SW 1271 (cell line): ENCODE data around the gene ATP1A3.
A peak's percentile ranks its signal among the peaks of the same experiment; 100 is the strongest.
"Not testable (repeated sequence)": the region's sequence is repeated elsewhere in the genome, so short reads cannot be mapped to it uniquely, and the experiment has no call there.

Experiments used
- DNase-seq, 2 experiments: peaks; one replicate each; lab custom pipeline; 2025; lab: John Stamatoyannopoulos, UW

The ATP1A3 gene

DNA sequence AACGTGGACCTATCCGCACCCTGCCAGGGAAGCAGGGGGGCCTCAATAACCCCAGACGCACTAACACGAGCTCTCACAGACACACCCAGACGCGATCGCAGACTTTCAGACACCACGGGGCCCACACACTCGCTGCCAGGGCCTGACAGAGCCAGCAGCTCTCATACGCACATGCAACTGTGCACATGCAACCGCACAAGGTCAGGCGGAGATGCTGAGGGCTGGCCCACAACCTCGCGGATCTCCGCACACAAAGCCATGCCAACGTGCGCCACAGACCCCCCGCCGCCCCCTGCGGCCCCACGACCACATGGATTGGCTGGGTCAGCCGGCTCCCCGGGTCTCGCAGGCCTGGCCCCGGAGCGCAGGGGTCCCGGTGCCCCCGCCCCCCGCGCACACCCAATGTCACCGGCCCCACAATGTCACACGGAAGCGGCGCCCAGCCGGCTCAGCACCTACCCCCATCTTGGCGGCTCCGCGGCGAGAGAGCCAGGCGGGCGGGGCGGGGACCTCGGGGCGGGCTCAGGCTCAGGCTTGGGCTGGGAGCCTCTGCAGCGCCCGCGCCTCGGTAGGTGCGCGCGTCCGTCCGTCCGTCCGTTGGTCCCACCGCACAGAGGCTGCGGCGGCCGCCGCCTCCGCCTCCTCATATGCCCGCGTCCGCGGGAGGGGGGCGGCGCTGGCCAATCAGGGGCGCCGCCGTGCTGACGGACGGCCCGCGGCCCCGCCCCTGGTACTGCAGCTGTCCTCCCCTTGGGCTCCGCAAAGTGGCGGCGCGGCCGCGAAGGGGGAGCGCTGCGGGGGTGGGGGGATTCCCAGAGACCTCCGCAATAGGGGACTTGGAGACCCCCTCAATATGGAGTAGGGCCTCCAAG, at the start of gene ATP1A3:
Gene ATP1A3 (minus strand): TSS at position 619 of the 872 bp plus-strand sequence. CDS start 154 bp downstream, at position 465.
- DNase-seq: peak in 1 of 2 experiments; percentile 50

DNA sequence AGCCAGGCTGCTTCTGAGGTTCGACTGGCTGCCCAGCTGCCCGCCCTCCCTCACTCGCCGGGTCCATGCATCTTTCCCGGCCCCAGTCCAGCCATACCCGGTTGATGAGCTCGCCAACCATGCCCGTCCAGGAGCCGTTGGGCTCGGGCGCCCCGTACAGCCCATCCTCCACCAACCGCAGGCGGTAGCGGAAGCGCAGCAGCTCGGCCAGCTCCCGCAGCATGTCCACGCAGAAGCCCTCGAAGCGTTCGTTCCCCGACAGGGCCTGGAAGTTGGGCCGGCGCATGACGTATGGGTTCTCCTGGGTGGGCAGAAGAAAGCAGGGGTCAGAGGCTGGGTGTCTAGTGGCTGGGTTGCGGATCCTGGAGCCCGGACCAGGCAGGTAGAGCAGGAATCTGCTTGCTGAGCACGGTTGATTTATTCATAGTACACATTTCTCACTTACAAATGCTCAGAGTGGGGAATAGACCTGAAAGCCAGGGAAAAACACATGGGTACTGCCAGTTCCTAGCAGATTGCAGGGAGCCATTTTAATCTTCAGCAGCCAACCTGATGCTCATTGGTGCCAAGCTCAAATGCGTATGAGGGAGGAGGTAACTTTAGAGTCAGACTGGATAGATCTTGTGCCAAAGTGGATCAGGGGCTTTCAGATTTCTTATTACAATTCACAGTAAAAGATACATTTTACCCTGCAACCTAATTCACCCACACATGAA, 48.6 kb upstream of the ATP1A3 start:
- DNase-seq: no peak

DNA sequence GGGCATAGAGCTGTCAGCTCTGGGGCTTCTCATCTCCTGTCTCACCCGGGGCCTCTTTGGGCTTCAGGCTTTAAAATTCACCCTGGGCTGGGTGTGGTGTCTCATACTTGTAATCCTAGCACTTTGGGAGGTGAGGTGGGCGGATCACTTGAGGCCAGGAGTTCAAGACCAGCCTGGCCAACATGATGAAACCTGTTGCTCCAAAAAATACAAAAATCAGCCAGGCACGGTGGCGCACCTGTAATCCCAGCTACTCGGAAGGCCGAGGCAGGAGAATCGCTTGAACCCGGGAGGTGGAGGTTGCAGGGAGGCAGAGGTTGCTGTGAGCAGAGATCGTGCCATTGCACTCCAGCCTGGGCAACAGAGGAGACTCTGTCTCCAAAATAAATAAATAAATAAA, 46.5 kb upstream of the ATP1A3 start:
- DNase-seq: not testable (repeated sequence)

DNA sequence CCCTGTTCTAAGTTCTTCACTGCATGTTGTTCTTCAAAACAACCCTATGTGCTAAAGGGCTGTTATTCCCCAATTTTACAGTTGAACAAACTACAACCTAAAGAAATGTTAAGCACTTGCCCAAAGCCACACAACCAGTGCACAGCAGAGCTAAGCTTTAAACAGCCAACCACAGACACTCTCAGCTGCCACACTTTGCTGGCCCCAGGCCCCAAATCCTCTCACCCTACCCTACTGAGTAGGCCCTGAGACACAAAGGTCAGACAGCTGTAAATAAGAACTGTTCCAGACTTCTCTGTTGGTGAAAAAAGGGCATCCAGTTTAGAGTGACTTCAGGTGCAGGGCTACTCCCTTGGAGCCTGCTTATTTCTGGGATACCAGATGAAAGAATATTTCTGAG, 46.0 kb upstream of the ATP1A3 start:
- DNase-seq: no peak

DNA sequence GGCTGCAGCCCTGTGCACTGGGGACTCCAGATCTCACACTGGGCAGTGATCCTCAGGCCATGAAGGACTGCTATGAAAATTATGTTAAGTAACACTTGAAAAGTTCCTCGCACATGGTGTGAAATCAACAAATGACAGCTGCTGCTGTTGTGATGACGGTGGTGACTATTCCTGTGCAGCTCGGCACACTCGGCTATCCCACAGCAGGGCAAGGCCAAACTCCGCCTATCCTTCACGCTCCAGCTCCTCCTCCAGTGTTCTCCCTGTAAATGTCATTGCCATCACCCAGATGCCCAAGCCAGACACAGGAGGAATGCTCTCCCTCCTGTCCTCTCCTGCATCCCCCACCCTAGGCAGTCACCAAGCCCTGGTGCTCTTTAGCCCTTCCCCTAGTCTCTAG, 44.6 kb upstream of the ATP1A3 start:
- DNase-seq: no peak

DNA sequence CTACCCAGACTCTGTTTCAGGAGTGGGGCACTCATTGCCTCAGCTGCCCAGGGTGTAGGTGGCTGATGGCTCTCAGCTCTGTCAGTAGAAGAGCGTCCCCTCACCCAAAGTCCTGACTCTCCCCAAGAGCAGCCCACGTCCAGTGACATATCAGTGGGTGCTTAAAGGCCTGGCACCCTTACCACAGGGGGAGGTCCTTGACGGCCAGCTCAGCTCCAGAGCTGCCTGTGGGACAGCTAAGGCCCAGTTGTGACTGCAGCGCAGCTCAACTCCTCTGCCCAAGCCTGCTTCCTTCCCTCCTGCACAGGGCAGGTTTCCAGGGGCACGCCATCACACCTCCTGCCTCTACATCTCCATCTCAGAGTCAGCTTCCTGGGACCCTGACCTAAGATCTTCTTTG, 43.6 kb upstream of the ATP1A3 start:
- no peak for DNase-seq

DNA sequence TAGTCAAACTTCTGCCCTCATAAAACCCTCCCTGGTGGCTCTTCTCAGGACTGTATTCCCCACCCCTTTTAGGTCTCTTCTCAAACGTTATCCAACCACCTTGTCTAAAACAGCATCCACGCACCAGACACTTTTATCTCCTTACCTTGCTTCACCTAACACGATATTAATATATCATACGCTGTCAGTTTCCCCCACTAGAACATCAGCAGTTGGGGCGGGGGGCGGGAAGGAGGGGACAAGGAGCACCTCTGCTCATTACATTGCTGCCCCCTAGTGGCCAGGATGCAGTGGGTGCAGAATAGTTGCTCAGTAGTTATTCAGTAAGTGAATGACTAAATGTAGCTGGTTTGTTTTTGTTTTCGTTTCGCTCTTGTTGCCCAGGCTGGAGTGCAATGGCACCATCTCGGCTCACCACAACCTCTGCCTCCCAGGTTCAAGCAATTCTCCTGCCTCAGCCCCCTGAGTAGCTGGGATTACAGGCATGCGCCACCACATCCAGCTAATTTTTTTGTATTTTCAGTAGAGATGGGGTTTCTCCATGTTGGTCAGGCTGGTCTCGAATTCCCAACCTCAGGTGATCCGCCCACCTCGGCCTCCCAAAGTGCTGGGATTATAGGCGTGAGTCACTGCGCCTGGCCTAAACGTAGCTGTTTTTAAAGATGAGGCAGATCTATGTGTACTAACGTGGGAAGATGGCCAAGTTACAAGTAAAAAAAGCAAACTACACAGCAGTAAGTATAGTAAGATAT, 40.8 kb upstream of the ATP1A3 start:
- peak in 1 of 2 experiments; percentile 59 for DNase-seq

DNA sequence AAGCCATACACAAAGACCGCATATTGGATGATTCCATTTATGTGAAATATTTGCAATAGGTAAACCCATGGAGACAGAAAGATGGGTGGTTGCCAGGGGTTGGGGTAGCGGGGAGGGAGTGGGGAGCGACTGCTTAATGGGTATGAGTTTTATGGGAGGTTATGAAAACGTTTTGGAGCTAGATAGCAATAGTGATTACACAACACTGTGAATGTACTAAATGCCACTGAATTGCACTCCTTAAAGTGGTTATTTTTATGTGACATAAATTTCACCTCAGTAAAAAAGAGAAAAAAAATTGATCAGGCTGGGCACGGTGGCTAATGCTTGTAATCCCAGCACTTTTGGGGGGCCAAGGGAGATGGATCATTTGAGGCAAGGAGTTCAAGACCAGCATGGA, 39.4 kb upstream of the ATP1A3 start:
- DNase-seq: no peak

DNA sequence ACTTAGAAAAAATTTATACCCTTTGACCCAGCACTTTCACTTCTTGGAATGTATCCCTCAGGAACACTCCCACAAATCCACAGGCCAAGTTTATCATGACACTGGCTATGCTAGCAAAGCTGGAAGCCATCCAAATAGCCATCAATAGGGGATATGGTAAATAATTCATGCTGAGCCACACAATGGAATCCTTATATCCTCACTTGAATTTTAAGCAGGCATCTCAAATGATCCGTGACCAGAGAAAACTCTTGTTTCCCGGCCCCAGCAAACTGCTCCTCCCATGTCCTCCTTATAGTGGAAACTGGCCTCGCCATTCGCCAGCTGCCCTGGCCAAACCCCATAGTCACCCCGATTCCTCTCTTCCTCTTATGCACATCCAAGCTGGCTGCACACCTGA, 38.4 kb upstream of the ATP1A3 start:
- no peak for DNase-seq

DNA sequence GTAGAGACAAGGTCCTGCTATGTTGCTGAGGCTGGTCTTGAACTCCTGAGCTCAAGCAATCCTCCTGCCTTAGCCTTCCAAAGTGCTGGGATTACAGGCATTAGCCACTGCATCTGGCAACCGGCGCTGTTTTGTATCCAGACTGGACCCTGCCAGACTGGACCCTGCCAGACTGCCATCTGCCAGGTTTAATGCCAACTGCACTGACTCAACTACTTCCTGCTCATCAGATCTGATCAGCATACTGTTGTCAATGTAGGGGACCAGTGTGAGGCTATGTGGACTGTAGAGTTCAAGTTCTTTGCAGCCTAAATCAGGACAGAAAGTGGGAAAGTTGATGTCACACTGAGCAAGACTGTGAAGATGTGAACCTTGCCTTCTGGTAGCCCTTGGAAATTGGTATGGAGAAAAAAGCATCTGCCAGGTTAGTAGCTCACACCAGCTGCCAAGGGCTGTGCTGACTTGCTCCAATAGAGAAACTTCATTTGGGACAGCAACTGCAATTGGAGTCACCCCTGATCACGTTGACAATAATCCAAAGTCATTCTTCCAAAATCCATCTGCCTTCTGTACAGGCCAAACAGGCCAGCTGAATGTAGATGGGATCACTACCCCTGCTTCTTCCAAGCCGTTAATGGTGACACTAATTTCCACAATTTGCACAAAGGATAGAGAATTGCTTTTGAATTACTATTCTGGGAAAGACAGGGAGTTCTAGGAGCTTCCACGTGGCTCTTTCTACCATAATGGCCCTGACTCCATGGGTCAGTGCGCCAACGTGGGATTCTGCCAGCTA, 36.8 kb upstream of the ATP1A3 start:
- no peak for DNase-seq

DNA sequence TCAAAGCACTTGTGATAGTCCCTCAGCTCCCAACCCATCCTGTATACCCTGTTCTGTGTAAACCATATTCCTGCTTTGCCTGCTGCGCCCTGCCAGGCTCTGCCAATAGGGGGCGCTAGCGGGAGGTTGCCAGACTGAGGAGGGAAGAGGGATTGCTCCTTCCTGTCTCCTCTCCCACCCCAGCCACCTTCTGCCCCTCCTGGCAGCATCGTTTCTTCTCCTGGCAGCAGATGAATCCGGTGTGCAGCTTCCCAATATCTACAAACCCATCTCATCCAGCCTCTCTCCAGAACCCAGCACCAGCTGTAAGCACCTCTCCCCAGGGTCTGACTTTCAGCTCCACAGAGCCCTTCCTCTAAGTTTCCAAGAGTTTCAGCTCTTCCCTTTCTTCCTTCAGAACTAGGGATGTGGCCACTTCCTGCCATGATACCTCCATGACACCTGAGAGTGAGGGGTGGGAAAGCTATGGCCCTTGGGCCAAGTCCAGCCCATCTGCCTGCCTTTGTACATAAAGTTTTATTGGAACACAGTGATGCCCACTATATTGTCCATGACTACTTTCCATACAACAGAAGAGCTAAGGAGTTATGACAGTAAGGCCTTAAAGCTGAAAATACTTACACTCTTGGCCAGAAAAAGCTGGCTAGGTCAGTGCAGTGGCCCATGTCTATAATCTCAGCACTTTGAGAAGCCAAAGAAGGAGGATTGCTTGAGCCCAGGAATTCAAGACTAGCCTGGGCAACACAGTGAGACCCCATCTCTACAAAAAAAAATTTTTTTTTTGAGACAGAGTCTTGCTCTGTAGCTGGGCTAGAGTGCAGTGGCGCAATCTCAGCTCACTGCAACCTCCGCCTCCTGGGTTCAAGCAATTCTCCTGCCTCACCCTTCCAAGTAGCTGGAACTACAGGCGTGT, 34.5 kb upstream of the ATP1A3 start:
- DNase-seq: peak in 1 of 2 experiments; percentile 7

DNA sequence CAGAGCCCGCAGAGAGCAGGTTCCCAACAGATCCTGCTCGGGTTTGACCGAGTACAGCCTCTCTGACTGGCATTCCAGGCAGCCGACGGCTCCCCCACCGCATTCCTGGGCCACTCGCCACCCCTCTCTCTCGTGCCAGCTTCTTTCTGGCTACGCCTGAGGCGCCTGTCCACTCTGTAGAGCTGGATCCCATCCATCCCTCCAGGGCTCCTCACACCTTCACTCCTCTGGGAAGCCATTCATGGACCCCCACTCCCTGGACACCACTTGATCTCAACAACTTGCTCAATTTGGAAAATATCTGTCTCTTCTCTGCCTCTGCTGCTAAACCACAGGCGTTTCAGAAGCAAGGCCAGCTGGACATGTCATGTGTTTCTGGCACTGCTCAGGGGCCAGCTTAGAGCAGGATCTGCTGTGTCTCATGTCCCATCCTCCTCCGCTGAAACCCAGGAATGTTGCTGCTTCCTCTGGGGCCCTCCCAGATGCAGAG, 30.6 kb upstream of the ATP1A3 start:
- DNase-seq: no peak

DNA sequence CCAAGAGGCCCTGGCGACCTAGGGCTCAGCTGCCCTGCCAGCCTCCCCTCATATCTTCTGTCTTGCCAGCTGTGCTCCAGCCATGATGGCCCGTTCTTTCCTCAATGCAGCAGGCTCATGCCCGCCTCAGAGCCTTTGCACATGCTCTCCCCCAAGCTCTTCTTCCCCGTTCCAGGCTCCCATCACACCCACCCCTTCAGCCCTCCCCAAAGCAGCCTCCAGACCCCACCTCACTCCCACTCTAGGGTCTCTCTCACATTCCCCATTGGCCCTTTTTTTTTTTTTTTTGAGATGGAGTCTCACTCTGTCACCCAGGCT, 29.9 kb upstream of the ATP1A3 start:
- DNase-seq: no peak

DNA sequence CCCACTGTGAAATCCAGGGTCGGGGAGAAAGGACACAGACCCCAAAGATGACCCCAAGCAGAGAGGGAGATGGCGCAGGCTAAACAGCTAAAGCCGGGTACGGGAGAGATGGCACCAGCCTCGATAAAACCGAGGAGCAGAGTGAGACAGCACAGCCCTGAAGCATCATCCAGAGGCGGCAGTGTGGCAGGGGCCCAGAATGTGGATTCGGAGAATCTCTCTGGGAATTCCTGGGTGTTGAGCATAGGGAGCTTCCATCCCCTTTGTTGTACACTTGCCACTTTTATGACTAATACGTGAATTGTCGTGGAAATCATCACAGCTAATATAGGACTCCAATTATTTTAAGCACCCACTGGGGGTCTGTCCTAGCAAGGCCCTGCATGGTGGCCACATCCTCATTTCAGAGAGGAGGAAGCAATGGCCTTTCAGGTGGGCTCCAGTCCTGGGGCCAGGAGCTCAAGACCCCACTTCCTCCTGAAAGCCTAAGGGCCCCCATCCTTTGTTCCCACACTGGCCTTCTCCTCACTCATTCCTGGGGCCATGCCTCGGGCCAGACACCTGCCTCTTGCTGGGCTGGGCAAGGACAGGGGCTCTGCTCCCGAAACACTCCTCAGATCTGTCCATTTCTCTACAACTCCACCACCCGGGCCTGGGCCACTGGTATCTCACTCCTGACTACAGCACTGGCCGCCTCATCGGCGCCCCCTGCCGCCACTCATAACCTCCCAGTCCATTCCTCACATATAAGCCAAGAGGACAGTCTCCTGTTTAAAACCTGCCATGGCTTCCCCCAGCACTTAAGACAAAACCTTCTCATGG, 29.3 kb upstream of the ATP1A3 start:
- peak in 1 of 2 experiments; percentile 1 for DNase-seq

DNA sequence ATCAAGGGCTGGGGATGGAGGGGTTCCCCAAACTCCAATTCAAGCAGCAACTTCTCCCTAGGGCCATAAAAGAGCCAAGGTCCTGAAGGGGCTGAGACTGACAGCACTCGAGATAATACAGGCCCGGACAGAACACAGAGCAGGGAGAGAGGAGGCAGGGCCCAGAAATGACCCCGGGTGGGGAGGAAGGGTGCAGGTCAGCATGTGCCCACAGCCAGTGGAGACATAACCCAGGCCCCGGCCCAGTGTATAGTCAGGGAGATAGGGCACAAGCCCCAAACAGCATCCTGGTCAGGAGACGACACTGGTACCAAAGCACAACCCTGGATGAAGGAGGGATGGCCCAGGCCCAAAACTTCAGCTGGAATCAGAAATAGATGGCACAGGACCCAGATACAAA, 28.6 kb upstream of the ATP1A3 start:
- DNase-seq: no peak

DNA sequence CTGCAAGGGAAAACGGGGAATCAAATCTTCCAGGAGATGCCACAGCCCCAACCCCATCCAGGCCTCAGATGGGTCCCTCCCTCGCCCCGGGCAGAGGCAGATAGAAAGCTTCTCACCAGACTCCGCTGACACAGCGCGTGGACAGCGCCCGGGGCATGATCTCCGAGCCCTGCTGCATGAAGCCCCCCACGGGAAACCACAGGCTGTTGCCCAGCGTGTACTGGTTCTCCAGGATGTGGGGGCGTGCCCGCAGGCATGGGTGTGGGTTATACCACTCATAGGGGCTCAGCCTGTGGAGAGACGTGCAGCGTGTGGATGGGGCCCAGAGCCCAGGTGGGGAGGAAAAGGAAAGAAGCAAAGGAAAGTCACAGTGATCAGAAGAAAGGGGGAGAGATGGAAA, 27.2 kb upstream of the ATP1A3 start:
- DNase-seq: no peak

DNA sequence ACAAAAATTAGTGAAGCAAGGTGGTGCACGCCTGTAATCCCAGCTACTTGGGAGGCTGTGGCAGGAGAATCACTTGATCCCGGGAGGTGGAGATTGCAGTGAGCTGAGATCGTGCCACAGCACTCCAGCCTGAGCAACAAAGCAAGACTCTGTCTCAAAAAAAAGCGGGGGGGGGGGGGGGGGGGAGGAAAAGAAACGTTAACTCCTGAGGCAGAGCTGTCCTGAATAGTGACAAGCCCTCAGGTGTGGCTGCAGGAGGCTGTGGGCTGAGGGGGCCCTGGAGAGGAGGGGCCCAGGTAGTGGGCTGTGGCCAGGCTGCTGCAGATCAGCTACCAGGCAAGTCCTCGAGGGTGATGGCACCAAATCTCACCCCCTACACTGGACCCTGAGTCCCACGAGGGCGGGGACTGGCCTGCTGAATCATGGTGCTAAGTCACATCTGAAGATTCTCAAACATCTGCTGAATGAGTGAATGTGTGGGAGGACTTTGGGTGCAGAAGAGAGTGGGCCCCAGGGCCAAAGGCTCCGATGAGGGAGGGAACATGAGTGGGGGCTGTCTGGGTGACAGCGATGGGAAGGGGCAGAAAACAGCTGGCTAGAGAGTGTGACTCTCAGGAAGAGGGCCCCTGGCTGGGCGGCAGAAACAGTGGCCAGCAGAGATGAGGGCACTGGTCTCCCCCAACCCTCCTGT, 24.6 kb upstream of the ATP1A3 start:
- no peak for DNase-seq

DNA sequence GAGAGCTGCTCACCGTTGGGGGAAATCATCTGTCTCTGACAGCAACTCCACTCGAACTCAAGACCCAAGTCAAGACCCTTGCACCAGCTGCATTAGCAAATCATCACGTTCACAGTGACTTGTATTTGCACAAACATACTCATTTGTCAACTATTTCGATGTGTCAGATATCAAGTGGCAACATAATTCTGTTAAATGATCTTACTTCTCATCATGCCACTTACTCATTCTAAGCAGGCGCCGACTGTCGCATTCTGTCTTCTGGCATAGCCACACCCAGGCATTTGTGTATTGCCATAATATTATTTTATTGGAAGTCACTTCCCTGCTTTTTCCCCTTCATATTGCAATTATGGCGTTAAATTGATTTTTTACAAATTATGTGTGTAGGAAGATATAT, 23.0 kb upstream of the ATP1A3 start:
- no peak for DNase-seq

DNA sequence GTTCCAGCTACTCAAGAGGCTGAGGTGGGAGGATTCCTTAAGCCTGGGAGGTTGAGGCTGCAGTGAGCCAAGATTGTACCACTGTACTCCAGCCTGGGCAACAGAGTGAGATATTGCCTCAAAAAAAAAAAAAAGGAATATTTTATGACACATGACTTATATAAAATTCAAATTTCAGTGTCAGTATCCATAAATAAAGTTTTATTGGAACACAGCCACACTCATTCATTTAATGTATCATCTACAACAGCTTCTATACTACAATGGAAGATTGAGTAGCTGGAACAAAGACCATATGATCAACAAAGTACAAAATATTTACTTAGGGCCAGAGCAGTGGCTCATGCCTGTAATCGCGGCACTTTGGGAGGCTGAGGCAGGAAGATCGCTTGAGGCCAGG, 18.7 kb upstream of the ATP1A3 start:
- not testable (repeated sequence) for DNase-seq
